HepG2 (cell line): ENCODE measurements around the gene ANKLE1. TPM values are rescaled to one million over a fixed set of nuclear protein-coding genes. Genes with fewer than 3 reads are reported as not detected.
A peak's percentile ranks its signal among the peaks of the same experiment; 100 is the strongest.

Experiments
- ATM ChIP-seq: fragments of 450-650 bp; IDR thresholded peaks from 2 replicates; pipeline ENCODE4 v1.7.1; 2017; ENCODE audit warnings: mild to moderate bottlenecking, borderline replicate concordance
- CCDC6 ChIP-seq: sonication (generic); formaldehyde crosslinking; IDR thresholded peaks from 2 replicates; pipeline ENCODE4 v1.8.1; 2022; ENCODE audit warnings: mild to moderate bottlenecking, missing genetic modification reagents, moderate library complexity
- HMGA1 ChIP-seq: sonication (generic); formaldehyde crosslinking; conservative IDR thresholded peaks from 2 replicates; pipeline ENCODE4 v1.4.0; 2020; ENCODE audit warnings: missing genetic modification reagents
- KDM1A ChIP-seq: IDR thresholded peaks from 2 replicates; pipeline ENCODE4 v1.6.1; 2016; ENCODE audit warnings: missing compliant biosample characterization
- KLF16 ChIP-seq, 2 experiments: sonication (generic) in 1 of 2; formaldehyde crosslinking in 1 of 2; IDR thresholded peaks; 2 replicates each; pipeline versions ENCODE4 v1.6.1 to v1.8.0; 2016 to 2023; ENCODE audit warnings: missing genetic modification reagents in 2 of 2, missing compliant biosample characterization in 1 of 2
- MAFK ChIP-seq, 2 experiments: IDR thresholded peaks in 1 of 2; conservative IDR thresholded peaks in 1 of 2; 2 replicates each; pipeline ENCODE4 v1.6.1; 2011; ENCODE audit warnings: improper control_type of control experiment in 2 of 2, low read length in 2 of 2
- MATR3 ChIP-seq: sonication (generic); formaldehyde crosslinking; IDR thresholded peaks from 2 replicates; pipeline ENCODE4 v1.4.0; 2020; ENCODE audit warnings: missing genetic modification reagents
- MXD4 ChIP-seq: IDR thresholded peaks from 2 replicates; pipeline ENCODE4 v1.6.1; 2016; ENCODE audit warnings: mild to moderate bottlenecking, missing biosample characterization, missing genetic modification reagents
- NR2F2 ChIP-seq: IDR thresholded peaks from 2 replicates; pipeline ENCODE4 v1.6.1; 2012; ENCODE audit warnings: low read depth, inconsistent platforms, borderline replicate concordance
- PAX8 ChIP-seq: sonication (generic); formaldehyde crosslinking; IDR thresholded peaks from 2 replicates; pipeline ENCODE4 v1.8.0; 2022; ENCODE audit warnings: mild to moderate bottlenecking, missing genetic modification reagents, borderline replicate concordance
- PCBP2 ChIP-seq: fragments of 200-400 bp; formaldehyde crosslinking; optimal IDR thresholded peaks from 2 replicates; pipeline ENCODE3; 2018; ENCODE audit warnings: low read length, low read depth; ENCODE audit not compliant: poor library complexity, severe bottlenecking
- RCOR2 ChIP-seq: IDR thresholded peaks from 2 replicates; pipeline ENCODE4 v1.6.1; 2016; ENCODE audit warnings: missing biosample characterization, missing genetic modification reagents
- ZBTB38 ChIP-seq: sonication (generic); formaldehyde crosslinking; IDR thresholded peaks from 2 replicates; pipeline ENCODE4 v1.5.1; 2020; ENCODE audit warnings: mild to moderate bottlenecking, missing genetic modification reagents
- ZC3H13 ChIP-seq: sonication (generic); formaldehyde crosslinking; IDR thresholded peaks from 2 replicates; pipeline ENCODE4 v1.8.1; 2023; ENCODE audit warnings: mild to moderate bottlenecking, missing genetic modification reagents, moderate library complexity
- ZFP90 ChIP-seq: sonication (generic); formaldehyde crosslinking; IDR thresholded peaks from 2 replicates; pipeline ENCODE4 v1.8.0; 2022; ENCODE audit warnings: missing genetic modification reagents, mild to moderate bottlenecking, inconsistent platforms, borderline replicate concordance
- ZNF232 ChIP-seq: sonication (generic); formaldehyde crosslinking; IDR thresholded peaks from 2 replicates; pipeline ENCODE4 v1.4.0; 2020; ENCODE audit warnings: missing genetic modification reagents, borderline replicate concordance
- ZNF253 ChIP-seq: sonication (generic); formaldehyde crosslinking; IDR thresholded peaks from 2 replicates; pipeline ENCODE4 v1.8.0; 2022; ENCODE audit warnings: mild to moderate bottlenecking, missing genetic modification reagents, borderline replicate concordance
- ZNF263 ChIP-seq: sonication (generic); formaldehyde crosslinking; IDR thresholded peaks from 2 replicates; pipeline ENCODE4 v1.4.0; 2020; ENCODE audit warnings: missing genetic modification reagents
- ZNF326 ChIP-seq: sonication (generic); formaldehyde crosslinking; IDR thresholded peaks from 2 replicates; pipeline ENCODE4 v1.4.0; 2020; ENCODE audit warnings: missing genetic modification reagents, borderline replicate concordance
- ZNF382 ChIP-seq: sonication (generic); formaldehyde crosslinking; IDR thresholded peaks from 2 replicates; pipeline ENCODE4 v1.5.0; 2020; ENCODE audit warnings: missing genetic modification reagents, mild to moderate bottlenecking, borderline replicate concordance
- ZNF605 ChIP-seq: sonication (generic); formaldehyde crosslinking; IDR thresholded peaks from 2 replicates; pipeline ENCODE4 v1.8.0; 2022; ENCODE audit warnings: mild to moderate bottlenecking, missing genetic modification reagents
- polyA plus RNA-seq, 8 experiments: library from polyadenylated mRNA; depleted of rRNA in 3 of 8; stranded (reverse) in 7 of 8; unstranded in 1 of 8; fragments of >200 nt; fragmentation: Illumina TruSeq in 4 of 8; extraction: Trizol in 4 of 8; gene quantifications; 2 replicates each; pipeline versions ENCODE4 v1.2.1 to v1.2.3, GENCODE V29; 2011 to 2016; ENCODE audit warnings: low read depth in 4 of 8, missing spikeins in 1 of 8, mixed read lengths in 1 of 8; ENCODE audit not compliant: insufficient read depth in 1 of 8
- total RNA-seq, 5 experiments: library from RNA; depleted of rRNA; stranded (reverse); fragments of >200 nt; fragmentation: Illumina TruSeq; extraction: Trizol; gene quantifications; 2 replicates each; pipeline ENCODE4 v1.2.3, GENCODE V29; 2016; ENCODE audit warnings: low read depth in 1 of 5
- TF ChIP-seq, protein P1 (sequence below): sonication (generic); formaldehyde crosslinking; IDR thresholded peaks from 2 replicates; pipeline ENCODE4 v1.8.0; 2022; ENCODE audit warnings: low read depth, missing genetic modification reagents
- TF ChIP-seq, protein P2 (sequence below): sonication (generic); formaldehyde crosslinking; IDR thresholded peaks from 2 replicates; pipeline ENCODE4 v1.5.0; 2020; ENCODE audit warnings: mild to moderate bottlenecking, missing genetic modification reagents, moderate library complexity
- TF ChIP-seq, protein P3 (sequence below): sonication (generic); formaldehyde crosslinking; IDR thresholded peaks from 2 replicates; pipeline ENCODE4 v1.5.1; 2020; ENCODE audit warnings: missing genetic modification reagents, mild to moderate bottlenecking, borderline replicate concordance

The ANKLE1 gene
- total and polyA plus RNA-seq, 2 of the 13 experiments (the other 11 are each of a cell fraction or from before 2014, with no cell fraction given), result 0.69 to 1.5 TPM

DNA sequence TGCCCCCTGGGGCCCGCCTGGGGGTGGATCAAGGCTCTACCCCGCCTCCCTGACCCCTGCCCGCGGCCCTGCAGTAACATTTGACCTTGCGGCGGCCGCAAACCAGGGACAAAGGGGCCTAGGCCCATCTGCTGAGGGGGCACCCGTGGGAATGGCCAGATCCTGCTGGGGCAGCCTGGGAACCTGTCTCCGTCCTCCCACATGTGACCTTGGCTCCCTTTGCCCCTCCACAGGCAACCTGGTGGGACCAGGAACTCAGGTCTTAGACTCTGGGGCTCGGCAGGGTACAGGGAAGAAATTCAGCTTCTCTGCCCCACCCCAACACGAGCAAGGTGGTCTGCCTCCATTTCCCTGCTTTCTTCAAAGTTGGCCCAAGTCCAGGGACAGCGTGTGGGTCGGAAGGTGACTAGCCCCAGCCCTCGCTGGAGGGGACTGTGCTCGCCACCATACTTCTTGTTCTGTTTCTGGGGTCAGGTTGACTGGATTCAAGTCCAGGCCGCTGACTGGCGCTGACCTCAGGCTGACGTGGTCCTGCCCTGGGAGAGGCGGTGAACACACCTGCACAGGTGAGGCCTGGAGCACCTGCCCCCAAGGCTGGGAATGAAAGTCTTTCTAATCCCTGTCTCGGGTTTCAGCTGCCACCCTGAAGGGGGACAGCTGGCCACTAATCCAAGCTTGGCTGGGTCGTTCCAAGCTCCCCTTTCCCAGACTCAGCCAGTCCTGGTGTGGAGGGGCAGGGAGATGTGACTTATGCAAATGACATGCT lies 33.5 kb upstream of the ANKLE1 start (continued):
- TF ChIP-seq PCBP2 (no peak), MXD4 (CRISPR knock-in tag) (0 out of 2 replicates have a peak, but pooled peaks have one; percentile 59), NR2F2 (peak; percentile 100), ZFP90 (CRISPR knock-in tag) (no peak), ZNF605 (CRISPR knock-in tag) (peak; percentile 82), ZNF253 (CRISPR knock-in tag) (peak; percentile 84; the same call in 1 of the 2 replicates), KLF16 (CRISPR knock-in tag; IDR thresholded peaks at IDR 0.05) (peak in 1 of 2 experiments; percentile 97; a peak in 2 of 4 replicates), HMGA1 (CRISPR knock-in tag) (no peak), ATM (no peak), ZNF382 (CRISPR knock-in tag) (no peak), RCOR2 (CRISPR knock-in tag) (peak; percentile 72; the same call in 1 of the 2 replicates), PAX8 (no peak), MAFK (conservative IDR thresholded peaks at IDR 0.05 in 1 of 2, IDR thresholded peaks at IDR 0.05 in 1 of 2; ENCODE audit: low read length in 2 of 2) (no peak), MATR3 (CRISPR knock-in tag) (no peak), ZNF326 (CRISPR knock-in tag) (no peak), KDM1A (CRISPR knock-in tag) (peak; percentile 84; the same call in 1 of the 2 replicates), ZNF232 (no peak), ZNF263 (CRISPR knock-in tag) (peak; percentile 100), CCDC6 (CRISPR knock-in tag) (no peak), ZC3H13 (CRISPR knock-in tag) (no peak), ZBTB38 (CRISPR knock-in tag) (no peak)
- TF ChIP-seq, protein P1, sequence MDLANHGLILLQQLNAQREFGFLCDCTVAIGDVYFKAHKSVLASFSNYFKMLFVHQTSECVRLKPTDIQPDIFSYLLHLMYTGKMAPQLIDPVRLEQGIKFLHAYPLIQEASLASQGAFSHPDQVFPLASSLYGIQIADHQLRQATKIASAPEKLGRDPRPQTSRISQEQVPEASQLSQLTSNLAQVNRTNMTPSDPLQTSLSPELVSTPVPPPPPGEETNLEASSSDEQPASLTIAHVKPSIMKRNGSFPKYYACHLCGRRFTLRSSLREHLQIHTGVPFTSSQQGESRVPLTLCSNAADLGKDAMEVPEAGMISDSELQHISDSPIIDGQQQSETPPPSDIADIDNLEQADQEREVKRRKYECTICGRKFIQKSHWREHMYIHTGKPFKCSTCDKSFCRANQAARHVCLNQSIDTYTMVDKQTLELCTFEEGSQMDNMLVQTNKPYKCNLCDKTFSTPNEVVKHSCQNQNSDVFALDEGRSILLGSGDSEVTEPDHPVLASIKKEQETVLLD (CRISPR knock-in tag), result no peak
- TF ChIP-seq, protein P2, sequence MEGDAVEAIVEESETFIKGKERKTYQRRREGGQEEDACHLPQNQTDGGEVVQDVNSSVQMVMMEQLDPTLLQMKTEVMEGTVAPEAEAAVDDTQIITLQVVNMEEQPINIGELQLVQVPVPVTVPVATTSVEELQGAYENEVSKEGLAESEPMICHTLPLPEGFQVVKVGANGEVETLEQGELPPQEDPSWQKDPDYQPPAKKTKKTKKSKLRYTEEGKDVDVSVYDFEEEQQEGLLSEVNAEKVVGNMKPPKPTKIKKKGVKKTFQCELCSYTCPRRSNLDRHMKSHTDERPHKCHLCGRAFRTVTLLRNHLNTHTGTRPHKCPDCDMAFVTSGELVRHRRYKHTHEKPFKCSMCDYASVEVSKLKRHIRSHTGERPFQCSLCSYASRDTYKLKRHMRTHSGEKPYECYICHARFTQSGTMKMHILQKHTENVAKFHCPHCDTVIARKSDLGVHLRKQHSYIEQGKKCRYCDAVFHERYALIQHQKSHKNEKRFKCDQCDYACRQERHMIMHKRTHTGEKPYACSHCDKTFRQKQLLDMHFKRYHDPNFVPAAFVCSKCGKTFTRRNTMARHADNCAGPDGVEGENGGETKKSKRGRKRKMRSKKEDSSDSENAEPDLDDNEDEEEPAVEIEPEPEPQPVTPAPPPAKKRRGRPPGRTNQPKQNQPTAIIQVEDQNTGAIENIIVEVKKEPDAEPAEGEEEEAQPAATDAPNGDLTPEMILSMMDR, result peak; percentile 30
- TF ChIP-seq, protein P3, sequence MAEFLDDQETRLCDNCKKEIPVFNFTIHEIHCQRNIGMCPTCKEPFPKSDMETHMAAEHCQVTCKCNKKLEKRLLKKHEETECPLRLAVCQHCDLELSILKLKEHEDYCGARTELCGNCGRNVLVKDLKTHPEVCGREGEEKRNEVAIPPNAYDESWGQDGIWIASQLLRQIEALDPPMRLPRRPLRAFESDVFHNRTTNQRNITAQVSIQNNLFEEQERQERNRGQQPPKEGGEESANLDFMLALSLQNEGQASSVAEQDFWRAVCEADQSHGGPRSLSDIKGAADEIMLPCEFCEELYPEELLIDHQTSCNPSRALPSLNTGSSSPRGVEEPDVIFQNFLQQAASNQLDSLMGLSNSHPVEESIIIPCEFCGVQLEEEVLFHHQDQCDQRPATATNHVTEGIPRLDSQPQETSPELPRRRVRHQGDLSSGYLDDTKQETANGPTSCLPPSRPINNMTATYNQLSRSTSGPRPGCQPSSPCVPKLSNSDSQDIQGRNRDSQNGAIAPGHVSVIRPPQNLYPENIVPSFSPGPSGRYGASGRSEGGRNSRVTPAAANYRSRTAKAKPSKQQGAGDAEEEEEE (CRISPR knock-in tag), result no peak
